GM23338 (cell line): ENCODE data around the gene MICAL3. TPM values are rescaled to one million over a fixed set of nuclear protein-coding genes. Genes with fewer than 3 reads are reported as not detected.

Experiments used
- ATAC-seq: fragments of 200-7000 bp; cut with Tn5 transposase; 3 replicates; pipeline ENCODE4 v1.9.1; 2020
- DNase-seq: peaks from one replicate; pipeline ENCODE4 v3.0.0-alpha.2; 2015; ENCODE audit warnings: low spot score
- H2AFZ ChIP-seq: fragments of 200-600 bp; sonication (generic); 2 replicates; pipeline ENCODE4 v1.8.0; 2016; ENCODE audit warnings: antibody characterized with exemption, mild to moderate bottlenecking, moderate library complexity
- H3F3A ChIP-seq: fragments of 200-600 bp; sonication (generic); replicated peaks from 2 replicates; pipeline ENCODE4 v1.8.0; 2017; ENCODE audit warnings: antibody characterized with exemption, mixed run types, low read depth
- H3K27ac ChIP-seq: fragments of 200-600 bp; sonication (generic); 2 replicates; pipeline ENCODE4 v1.6.1; 2016; ENCODE audit warnings: low read depth
- H3K27me3 ChIP-seq: fragments of 200-600 bp; sonication (generic); 2 replicates; pipeline ENCODE4 v1.8.0; 2016; ENCODE audit warnings: mild to moderate bottlenecking, mixed run types, moderate library complexity; ENCODE audit not compliant: insufficient read depth
- H3K36me3 ChIP-seq: fragments of 200-600 bp; sonication (generic); 2 replicates; pipeline ENCODE4 v1.8.0; 2016; ENCODE audit warnings: mild to moderate bottlenecking; ENCODE audit not compliant: insufficient read depth
- H3K4me1 ChIP-seq: fragments of 200-600 bp; sonication (generic); 2 replicates; pipeline ENCODE4 v1.8.0; 2016; ENCODE audit warnings: mild to moderate bottlenecking, moderate library complexity; ENCODE audit not compliant: insufficient read depth
- H3K4me2 ChIP-seq: fragments of 200-600 bp; sonication (generic); 2 replicates; pipeline ENCODE4 v1.7.1; 2017; ENCODE audit warnings: mixed run types
- H3K4me3 ChIP-seq: fragments of 200-600 bp; sonication (generic); 2 replicates; pipeline ENCODE4 v1.6.1; 2016; ENCODE audit warnings: mixed run types
- H3K79me2 ChIP-seq: fragments of 200-600 bp; sonication (generic); replicated peaks from 2 replicates; pipeline ENCODE4 v1.8.0; 2017; ENCODE audit warnings: mild to moderate bottlenecking; ENCODE audit not compliant: insufficient read depth
- H3K9me2 ChIP-seq: fragments of 200-600 bp; sonication (generic); 2 replicates; pipeline ENCODE4 v1.8.0; 2017; ENCODE audit not compliant: insufficient read depth
- H4K20me1 ChIP-seq: fragments of 200-600 bp; sonication (generic); replicated peaks from 2 replicates; pipeline ENCODE4 v1.8.0; 2017; ENCODE audit warnings: mild to moderate bottlenecking; ENCODE audit not compliant: insufficient read depth
- H3K27ac Mint-ChIP-seq: 2 replicates; pipeline ENCODE4 v1.8.0; 2020; ENCODE audit warnings: inconsistent platforms, mild to moderate bottlenecking, moderate library complexity, mixed read lengths
- H3K27me3 Mint-ChIP-seq: 3 replicates; pipeline ENCODE4 v1.8.0; 2022; ENCODE audit warnings: low read depth, mild to moderate bottlenecking, moderate library complexity, mixed read lengths, inconsistent platforms; ENCODE audit not compliant: insufficient read depth, poor library complexity
- H3K36me3 Mint-ChIP-seq: 3 replicates; pipeline ENCODE4 v1.8.0; 2021; ENCODE audit warnings: low read depth, mild to moderate bottlenecking, inconsistent platforms, moderate library complexity, mixed read lengths
- H3K4me1 Mint-ChIP-seq: 3 replicates; pipeline ENCODE4 v1.8.0; 2020; ENCODE audit warnings: mild to moderate bottlenecking, inconsistent platforms, mixed read lengths
- H3K4me3 Mint-ChIP-seq: 3 replicates; pipeline ENCODE4 v1.8.0; 2021; ENCODE audit warnings: moderate library complexity, mild to moderate bottlenecking, inconsistent platforms, mixed read lengths
- H3K9me3 Mint-ChIP-seq: 3 replicates; pipeline ENCODE4 v1.8.0; 2020; ENCODE audit warnings: moderate library complexity, mild to moderate bottlenecking, inconsistent platforms, mixed read lengths
- CREB1 ChIP-seq: fragments of 250-450 bp; sonication (Bioruptor Pico); IDR thresholded peaks from 2 replicates; pipeline ENCODE4 v1.5.0; 2020; ENCODE audit warnings: low read depth, mild to moderate bottlenecking, moderate library complexity
- EZH2 ChIP-seq: fragments of 200-600 bp; sonication (generic); IDR thresholded peaks from one replicate; pipeline ENCODE4 v1.8.0; 2017; ENCODE audit warnings: antibody characterized with exemption, mild to moderate bottlenecking, low read depth; ENCODE audit not compliant: unreplicated experiment
- NANOG ChIP-seq: IDR thresholded peaks from 2 replicates; pipeline ENCODE4 v1.6.1; 2016; ENCODE audit warnings: antibody characterized with exemption, borderline replicate concordance
- ZNF331 ChIP-seq: fragments of 250-450 bp; sonication (Bioruptor Pico); IDR thresholded peaks from 2 replicates; pipeline ENCODE4 v1.5.0; 2020; ENCODE audit warnings: low read depth, mild to moderate bottlenecking, moderate library complexity
- polyA plus RNA-seq: library from polyadenylated mRNA; unstranded; fragments of >200 nt; fragmentation: Nextera tagmentation; extraction: Ambion mirVana; gene quantifications from 2 replicates; pipeline ENCODE4 v1.2.1, GENCODE V29; 2016
- total RNA-seq: library from RNA; depleted of rRNA; stranded (reverse); fragments of >200 nt; shearing (Covaris generic); gene quantifications from 2 replicates; pipeline ENCODE4 v1.2.3, GENCODE V29; 2014
- TF ChIP-seq, protein P1 (sequence below): fragments of 250-450 bp; sonication (Bioruptor Pico); IDR thresholded peaks from 2 replicates; pipeline ENCODE4 v1.5.0; 2020; ENCODE audit warnings: mild to moderate bottlenecking, moderate library complexity
- TF ChIP-seq, protein P2 (sequence below): IDR thresholded peaks from 2 replicates; pipeline ENCODE4 v1.6.1; 2016; ENCODE audit warnings: antibody characterized with exemption

MICAL3 gene
- total and polyA plus RNA-seq, 2 experiments from 2014 or later = 10.1 to 33.9 TPM

DNA sequence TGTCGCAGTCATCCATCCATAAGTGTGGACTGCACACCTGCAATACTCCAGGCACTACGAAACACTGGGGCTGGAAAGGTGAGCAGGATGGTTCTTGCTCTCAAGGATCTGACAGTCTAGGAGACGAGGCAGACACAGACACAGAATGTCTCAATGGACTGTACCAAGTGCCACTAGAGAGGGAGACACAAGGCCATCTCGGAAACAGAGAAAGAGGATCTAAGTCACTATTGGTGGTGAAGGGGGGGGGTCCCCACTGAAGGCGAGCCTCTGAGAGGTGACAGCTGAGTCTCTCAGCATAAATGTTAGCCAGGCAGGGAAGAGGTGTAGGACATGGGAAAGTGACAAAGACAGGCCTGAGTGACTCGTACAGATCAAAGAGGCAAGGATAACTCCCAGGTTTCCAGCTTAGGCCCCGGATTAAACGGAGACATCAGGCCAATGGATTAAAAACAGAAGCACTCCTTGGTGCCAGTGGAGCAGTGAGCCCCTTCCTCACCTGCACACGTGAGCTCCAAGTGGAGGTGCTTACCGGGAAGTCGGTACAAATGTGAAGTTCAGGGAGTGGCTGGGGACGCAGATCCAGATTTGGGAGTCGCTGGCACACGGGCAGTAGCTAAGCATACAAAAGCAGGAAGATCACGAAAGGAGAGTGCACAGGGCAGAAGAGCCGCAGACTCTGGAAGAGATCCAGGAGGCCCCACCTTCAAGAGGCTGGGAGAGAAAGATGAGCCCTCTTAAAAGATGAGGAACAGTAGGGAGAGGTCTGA, 117.2 kb downstream of the MICAL3 start (continued):
- TF ChIP-seq, protein P1, sequence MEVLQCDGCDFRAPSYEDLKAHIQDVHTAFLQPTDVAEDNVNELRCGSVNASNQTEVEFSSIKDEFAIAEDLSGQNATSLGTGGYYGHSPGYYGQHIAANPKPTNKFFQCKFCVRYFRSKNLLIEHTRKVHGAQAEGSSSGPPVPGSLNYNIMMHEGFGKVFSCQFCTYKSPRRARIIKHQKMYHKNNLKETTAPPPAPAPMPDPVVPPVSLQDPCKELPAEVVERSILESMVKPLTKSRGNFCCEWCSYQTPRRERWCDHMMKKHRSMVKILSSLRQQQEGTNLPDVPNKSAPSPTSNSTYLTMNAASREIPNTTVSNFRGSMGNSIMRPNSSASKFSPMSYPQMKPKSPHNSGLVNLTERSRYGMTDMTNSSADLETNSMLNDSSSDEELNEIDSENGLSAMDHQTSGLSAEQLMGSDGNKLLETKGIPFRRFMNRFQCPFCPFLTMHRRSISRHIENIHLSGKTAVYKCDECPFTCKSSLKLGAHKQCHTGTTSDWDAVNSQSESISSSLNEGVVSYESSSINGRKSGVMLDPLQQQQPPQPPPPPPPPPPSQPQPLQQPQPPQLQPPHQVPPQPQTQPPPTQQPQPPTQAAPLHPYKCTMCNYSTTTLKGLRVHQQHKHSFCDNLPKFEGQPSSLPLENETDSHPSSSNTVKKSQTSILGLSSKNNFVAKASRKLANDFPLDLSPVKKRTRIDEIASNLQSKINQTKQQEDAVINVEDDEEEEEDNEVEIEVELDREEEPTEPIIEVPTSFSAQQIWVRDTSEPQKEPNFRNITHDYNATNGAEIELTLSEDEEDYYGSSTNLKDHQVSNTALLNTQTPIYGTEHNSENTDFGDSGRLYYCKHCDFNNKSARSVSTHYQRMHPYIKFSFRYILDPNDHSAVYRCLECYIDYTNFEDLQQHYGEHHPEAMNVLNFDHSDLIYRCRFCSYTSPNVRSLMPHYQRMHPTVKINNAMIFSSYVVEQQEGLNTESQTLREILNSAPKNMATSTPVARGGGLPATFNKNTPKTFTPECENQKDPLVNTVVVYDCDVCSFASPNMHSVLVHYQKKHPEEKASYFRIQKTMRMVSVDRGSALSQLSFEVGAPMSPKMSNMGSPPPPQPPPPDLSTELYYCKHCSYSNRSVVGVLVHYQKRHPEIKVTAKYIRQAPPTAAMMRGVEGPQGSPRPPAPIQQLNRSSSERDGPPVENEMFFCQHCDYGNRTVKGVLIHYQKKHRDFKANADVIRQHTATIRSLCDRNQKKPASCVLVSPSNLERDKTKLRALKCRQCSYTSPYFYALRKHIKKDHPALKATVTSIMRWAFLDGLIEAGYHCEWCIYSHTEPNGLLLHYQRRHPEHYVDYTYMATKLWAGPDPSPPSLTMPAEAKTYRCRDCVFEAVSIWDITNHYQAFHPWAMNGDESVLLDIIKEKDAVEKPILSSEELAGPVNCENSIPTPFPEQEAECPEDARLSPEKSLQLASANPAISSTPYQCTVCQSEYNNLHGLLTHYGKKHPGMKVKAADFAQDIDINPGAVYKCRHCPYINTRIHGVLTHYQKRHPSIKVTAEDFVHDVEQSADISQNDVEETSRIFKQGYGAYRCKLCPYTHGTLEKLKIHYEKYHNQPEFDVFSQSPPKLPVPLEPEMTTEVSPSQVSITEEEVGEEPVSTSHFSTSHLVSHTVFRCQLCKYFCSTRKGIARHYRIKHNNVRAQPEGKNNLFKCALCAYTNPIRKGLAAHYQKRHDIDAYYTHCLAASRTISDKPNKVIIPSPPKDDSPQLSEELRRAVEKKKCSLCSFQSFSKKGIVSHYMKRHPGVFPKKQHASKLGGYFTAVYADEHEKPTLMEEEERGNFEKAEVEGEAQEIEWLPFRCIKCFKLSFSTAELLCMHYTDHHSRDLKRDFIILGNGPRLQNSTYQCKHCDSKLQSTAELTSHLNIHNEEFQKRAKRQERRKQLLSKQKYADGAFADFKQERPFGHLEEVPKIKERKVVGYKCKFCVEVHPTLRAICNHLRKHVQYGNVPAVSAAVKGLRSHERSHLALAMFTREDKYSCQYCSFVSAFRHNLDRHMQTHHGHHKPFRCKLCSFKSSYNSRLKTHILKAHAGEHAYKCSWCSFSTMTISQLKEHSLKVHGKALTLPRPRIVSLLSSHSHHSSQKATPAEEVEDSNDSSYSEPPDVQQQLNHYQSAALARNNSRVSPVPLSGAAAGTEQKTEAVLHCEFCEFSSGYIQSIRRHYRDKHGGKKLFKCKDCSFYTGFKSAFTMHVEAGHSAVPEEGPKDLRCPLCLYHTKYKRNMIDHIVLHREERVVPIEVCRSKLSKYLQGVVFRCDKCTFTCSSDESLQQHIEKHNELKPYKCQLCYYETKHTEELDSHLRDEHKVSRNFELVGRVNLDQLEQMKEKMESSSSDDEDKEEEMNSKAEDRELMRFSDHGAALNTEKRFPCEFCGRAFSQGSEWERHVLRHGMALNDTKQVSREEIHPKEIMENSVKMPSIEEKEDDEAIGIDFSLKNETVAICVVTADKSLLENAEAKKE (CRISPR knock-in tag) = no peak
- TF ChIP-seq, protein P2, sequence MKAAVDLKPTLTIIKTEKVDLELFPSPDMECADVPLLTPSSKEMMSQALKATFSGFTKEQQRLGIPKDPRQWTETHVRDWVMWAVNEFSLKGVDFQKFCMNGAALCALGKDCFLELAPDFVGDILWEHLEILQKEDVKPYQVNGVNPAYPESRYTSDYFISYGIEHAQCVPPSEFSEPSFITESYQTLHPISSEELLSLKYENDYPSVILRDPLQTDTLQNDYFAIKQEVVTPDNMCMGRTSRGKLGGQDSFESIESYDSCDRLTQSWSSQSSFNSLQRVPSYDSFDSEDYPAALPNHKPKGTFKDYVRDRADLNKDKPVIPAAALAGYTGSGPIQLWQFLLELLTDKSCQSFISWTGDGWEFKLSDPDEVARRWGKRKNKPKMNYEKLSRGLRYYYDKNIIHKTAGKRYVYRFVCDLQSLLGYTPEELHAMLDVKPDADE = no peak

DNA sequence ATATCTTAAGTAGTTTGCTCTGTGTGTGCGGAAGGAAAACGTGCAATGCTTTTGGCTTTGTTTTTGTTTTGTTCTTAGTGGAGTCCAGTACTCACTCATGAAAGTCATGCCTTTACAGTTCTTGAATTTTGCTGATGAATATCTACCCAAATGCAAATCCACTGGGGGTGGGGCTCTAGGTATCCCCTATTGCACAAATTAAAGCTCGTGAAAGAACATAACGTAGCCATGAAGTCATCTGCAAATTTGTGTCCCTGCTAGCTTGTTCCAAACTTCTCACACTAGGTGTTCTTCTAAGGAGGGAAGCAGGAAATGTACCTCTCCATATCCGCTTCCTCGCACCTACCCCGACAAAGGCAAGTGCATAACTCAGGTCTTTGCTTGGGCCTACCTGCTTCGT, 118.9 kb downstream of the MICAL3 start:
- peaks cover 28% of the 10 kb centered on the region for H3K79me2 ChIP-seq
- TF ChIP-seq EZH2 (no peak), NANOG (no peak), CREB1 (CRISPR knock-in tag) (no peak), ZNF331 (CRISPR knock-in tag) (no peak)
- TF ChIP-seq, protein P1 (CRISPR knock-in tag) = no peak

More for the DNA sequence above, 118.9 kb downstream of the MICAL3 start:
- no peak overlapping the region for H2AFZ ChIP-seq
- H3K36me3 ChIP-seq = no peaks in the 10 kb centered on the region; the same call in 1 of the 2 replicates
- H3K4me3 ChIP-seq = no peak overlapping the region
- no peak overlapping the region for H3K27ac ChIP-seq
- H3F3A ChIP-seq = no peaks in the 10 kb centered on the region
- DNase-seq (no peak), ATAC-seq (no peak)
- H3K4me3 Mint-ChIP-seq = no peak overlapping the region
- H3K9me2 ChIP-seq = no peaks in the 10 kb centered on the region
- peaks cover 35% of the 10 kb centered on the region for H3K36me3 Mint-ChIP-seq
- H3K27me3 ChIP-seq = no peaks in the 10 kb centered on the region
- H3K4me1 ChIP-seq = no peaks in the 10 kb centered on the region
- H3K27ac Mint-ChIP-seq = no peak overlapping the region
- H4K20me1 ChIP-seq = peaks cover 7% of the 10 kb centered on the region; the same call in 1 of the 2 replicates
- peaks cover 27% of the 10 kb centered on the region for H3K4me1 Mint-ChIP-seq
- peaks cover 5% of the 10 kb centered on the region for H3K27me3 Mint-ChIP-seq
- no peak overlapping the region for H3K4me2 ChIP-seq
- no peaks in the 10 kb centered on the region for H3K9me3 Mint-ChIP-seq
